MG63 (cell line): ENCODE results near the gene PPP1R2. TPM values are rescaled to one million over a fixed set of nuclear protein-coding genes. Genes with fewer than 3 reads are reported as not detected.

ENCODE experiments used
- DNase-seq: peaks from one replicate; pipeline ENCODE4 v3.0.0-alpha.2; 2020
- H3K27me3 ChIP-seq: fragments of 250-450 bp; sonication (Bioruptor Pico); 2 replicates; pipeline ENCODE4 v1.5.1; 2020; ENCODE audit warnings: mild to moderate bottlenecking, moderate library complexity
- H3K36me3 ChIP-seq: fragments of 250-450 bp; sonication (Bioruptor Pico); 2 replicates; pipeline ENCODE4 v1.5.1; 2020; ENCODE audit warnings: mild to moderate bottlenecking, moderate library complexity
- H3K4me3 ChIP-seq: fragments of 250-450 bp; sonication (Bioruptor Pico); 2 replicates; pipeline ENCODE4 v1.5.1; 2020; ENCODE audit warnings: mild to moderate bottlenecking, moderate library complexity
- H3K9me3 ChIP-seq: fragments of 250-450 bp; sonication (Bioruptor Pico); 2 replicates; pipeline ENCODE4 v1.5.1; 2020; ENCODE audit warnings: mild to moderate bottlenecking, moderate library complexity
- total RNA-seq: library from RNA; depleted of rRNA; stranded (reverse); fragments of >200 nt; shearing (Covaris generic); gene quantifications from 2 replicates; pipeline ENCODE4 v1.2.3, GENCODE V29; 2014; ENCODE audit warnings: low replicate concordance

Gene PPP1R2
- total RNA-seq, 1 experiment from 2014 or later: 30.9 TPM

DNA sequence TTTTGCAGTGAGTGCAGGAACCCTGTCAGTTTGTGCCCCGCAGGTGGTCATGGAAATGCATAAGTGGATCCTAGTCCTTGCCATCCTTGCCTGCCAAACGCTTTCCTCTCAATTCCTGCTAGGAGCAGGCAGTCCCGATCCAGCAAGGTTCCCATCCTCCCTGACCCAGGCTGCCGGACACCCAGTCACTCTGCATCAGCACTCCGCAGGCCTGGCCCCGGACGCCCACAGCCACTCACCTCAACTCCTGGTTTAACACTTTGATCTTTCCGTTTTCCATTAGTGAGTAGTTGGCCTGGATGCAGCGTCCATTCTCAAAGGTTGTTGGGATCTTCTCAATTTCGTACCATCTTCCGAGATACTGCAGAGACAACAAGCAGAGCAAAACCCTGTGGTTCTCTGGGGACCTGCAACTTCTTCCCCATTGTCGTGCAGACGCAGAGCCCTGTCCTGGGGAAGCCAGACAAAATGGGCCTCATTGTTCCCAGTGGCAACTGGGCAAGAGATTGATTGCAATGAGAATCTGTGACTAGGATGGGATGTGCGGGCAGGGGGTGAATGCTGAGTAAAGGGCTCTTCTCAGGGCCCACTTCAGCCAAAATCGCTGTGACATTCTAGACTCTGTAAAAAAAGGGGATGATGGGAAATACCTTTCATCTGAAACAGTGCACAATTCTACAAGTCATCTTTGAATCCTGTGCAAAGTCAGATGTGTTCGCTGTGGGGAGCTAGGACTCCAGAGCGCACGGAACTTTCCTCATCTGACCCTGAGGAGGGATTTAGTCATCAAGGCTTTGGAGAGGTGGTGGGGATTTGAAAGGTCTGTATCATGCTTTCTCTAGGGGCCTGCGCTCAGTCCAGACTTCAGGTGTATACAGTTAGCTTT lies 30.7 kb upstream of the PPP1R2 start:
- Histone ChIP-seq H3K36me3 (no peaks in the 10 kb centered on the region), H3K4me3 (no peak overlapping the region), H3K9me3 (no peaks in the 10 kb centered on the region), H3K27me3 (no peaks in the 10 kb centered on the region)
- no peak for DNase-seq

DNA sequence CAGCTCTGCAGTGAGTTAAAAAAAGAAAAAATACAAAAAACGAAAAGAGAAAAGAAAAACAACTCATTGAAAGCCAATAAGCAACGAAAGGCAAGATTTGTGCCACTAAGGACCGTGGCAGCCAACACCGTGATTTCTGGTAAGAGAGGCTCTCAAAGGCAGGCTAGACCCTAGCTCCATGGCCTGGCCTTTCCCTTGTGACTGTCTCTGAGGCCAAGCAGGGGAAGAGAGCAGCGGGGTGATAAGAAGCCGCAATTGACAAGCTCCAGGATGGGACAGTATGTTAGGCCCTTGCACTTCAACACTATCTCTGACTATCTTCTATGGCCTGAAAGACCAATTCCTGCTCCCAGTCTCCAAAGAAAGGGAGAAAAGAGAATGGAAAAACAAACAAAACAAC lies 28.2 kb upstream of the PPP1R2 start:
- Histone ChIP-seq H3K4me3 (no peak overlapping the region), H3K27me3 (no peaks in the 10 kb centered on the region), H3K36me3 (no peaks in the 10 kb centered on the region), H3K9me3 (no peaks in the 10 kb centered on the region)
- DNase-seq: no peak

DNA sequence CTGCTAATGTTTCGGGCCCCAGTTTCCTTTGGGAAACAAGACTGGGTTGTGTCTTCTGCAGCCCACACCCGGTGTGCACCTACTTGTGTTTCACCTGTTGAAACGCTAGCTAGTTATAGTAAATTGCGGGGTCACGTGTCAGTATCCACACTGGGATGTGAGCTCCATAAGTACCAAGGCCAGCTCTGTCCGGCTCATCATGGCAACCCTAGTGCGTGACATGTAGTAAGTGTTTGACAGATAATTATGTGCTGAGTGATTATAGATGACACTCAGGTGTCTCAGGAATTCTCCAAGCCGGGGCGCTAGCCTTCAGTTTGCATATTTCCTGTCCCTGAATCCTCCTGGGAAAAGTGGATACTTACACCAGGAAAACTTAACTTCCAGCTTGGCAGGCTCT lies 27.8 kb upstream of the PPP1R2 start:
- DNase-seq: no peak
- no peak overlapping the region for H3K4me3 ChIP-seq
- no peaks in the 10 kb centered on the region for H3K36me3 ChIP-seq
- H3K27me3 ChIP-seq: no peaks in the 10 kb centered on the region
- H3K9me3 ChIP-seq: no peaks in the 10 kb centered on the region

DNA sequence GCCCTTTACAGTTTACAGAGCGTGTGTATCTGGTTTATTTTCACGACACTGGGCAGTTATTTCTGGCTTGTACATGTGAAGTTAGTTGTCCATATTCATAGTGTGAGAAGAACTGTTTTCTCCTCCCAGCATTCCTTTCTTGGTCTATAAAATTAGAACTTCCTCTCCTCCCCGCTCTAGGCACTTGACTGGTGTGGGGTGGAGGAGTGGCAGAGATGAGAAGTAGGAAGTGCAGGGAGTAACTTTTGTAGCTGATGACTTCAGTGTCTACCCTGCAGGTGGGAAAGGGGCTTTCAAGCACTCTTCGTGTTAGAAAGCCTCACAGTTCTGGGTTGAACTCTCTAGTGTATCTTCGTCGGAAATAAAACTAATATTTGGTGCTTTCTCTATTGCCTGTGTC lies 27.2 kb upstream of the PPP1R2 start:
- H3K9me3 ChIP-seq: no peaks in the 10 kb centered on the region

DNA sequence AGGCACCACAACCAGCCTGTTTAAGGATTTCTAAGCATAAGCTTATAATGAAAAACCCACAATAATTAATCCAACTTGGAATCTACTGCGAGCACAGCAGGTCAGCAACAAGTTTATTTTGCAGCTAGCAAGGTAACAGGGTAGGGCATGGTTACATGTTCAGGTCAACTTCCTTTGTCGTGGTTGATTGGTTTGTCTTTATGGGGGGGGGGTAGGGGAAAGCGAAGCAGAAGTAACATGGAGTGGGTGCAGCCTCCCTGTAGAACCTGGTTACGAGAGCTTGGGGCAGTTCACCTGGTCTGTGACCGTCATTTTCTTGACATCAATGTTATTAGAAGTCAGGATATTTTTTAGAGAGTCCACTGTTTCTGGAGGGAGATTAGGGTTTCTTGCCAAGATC lies 25.5 kb upstream of the PPP1R2 start:
- DNase-seq: no peak
- no peak overlapping the region for H3K4me3 ChIP-seq

More for the DNA sequence above, 27.2 kb upstream of the PPP1R2 start:
- no peaks in the 10 kb centered on the region for H3K27me3 ChIP-seq
- H3K4me3 ChIP-seq: no peak overlapping the region
- no peak for DNase-seq
- no peaks in the 10 kb centered on the region for H3K36me3 ChIP-seq

DNA sequence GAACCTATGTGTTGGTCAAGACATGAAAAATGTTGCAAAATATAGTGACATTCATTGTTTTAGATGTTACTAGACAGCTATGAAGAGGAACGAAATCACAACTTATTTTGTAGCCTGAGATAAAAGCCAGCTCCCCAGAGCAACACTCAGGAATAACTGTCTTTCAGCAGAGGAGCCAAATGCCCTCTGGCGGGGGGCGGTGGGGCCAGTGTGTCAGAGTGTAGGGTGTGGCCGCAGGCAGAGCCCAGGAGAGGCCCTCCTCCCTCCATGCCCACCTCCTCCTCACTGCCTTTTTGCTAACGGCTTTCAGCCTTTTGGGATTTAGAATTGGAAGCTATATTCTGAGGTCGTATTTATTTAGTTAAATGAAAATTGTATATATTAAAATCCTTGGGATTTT lies 23.7 kb upstream of the PPP1R2 start:
- peak; percentile 76 for DNase-seq
- no peaks in the 10 kb centered on the region for H3K36me3 ChIP-seq

More for the DNA sequence above, 25.5 kb upstream of the PPP1R2 start:
- Histone ChIP-seq H3K27me3 (no peaks in the 10 kb centered on the region), H3K9me3 (no peaks in the 10 kb centered on the region), H3K36me3 (no peaks in the 10 kb centered on the region)

DNA sequence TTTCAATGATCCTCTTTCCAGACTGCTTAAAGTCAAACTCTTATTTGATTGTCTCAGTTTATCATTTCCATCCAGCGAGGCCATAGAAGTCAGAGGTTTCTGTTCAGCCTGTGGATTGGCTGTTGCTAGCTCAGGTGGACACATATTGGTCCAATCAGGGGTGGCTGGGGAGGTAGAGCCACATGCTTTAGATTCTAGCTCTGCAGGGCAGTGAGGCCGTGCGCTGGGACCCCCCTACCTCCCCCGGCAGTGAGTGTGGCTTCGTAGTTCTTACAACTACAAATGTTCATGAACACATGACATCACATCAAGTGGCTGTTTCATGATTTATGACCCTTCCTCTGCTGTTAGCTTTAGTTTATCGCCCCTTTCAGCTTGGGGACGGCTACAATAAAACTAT lies 22.6 kb upstream of the PPP1R2 start:
- Histone ChIP-seq H3K4me3 (no peak overlapping the region), H3K36me3 (no peaks in the 10 kb centered on the region), H3K27me3 (no peaks in the 10 kb centered on the region), H3K9me3 (no peaks in the 10 kb centered on the region)
- no peak for DNase-seq

More for the DNA sequence above, 23.7 kb upstream of the PPP1R2 start:
- Histone ChIP-seq H3K9me3 (no peaks in the 10 kb centered on the region), H3K27me3 (no peaks in the 10 kb centered on the region), H3K4me3 (no peak overlapping the region)

DNA sequence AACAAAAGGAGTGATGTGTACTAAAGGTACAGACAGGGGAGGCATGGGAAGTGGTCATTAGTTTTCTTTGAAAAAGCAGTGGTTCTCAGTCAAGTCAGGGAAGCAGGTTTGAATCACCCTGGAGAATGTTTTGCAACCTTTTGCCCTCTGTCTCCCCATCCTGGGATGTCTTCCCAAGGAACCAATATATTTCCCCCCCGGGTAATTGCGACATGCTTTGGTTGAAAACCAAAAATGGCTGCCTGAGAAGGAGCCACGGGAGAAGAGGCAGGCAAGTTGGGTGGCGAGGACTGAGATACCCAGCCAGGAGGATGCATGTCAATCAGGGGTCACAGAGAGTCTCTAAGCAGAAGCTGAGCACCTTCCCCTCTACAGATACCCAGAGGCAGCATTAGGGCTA lies 20.2 kb upstream of the PPP1R2 start:
- Histone ChIP-seq H3K36me3 (no peaks in the 10 kb centered on the region), H3K4me3 (no peak overlapping the region), H3K9me3 (no peaks in the 10 kb centered on the region), H3K27me3 (no peaks in the 10 kb centered on the region)
- no peak for DNase-seq

DNA sequence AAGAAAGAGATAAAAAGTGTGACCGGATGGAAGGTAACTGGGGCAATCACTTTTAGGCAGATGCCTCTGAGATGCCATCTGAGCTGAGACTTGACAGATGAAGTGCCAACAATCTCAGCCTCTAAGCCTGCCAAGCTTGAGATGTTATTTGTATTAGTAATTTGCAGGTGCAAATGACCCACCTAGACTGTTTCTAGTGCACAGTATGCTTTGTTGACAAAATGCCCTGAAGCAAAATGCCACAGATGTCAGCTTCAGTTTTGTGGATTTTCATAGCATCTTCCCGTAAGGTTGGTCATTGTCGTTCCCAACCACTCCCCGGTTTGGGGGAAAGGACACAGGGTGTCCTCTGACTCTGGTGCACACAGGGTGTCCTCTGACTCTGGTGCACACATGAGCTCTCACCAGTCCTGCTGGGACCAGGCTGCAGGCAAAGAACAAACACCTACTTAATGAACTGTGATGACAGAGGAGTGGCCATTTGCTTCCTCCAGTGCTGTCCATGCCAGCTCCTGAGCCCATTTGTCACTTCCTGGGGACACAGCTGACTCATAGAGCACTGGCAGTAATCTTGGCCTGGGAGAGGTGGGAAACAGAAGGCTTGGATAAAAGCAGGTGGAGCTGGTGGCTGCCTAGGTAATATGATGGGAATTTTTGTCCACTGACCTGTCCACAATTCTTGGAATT lies 16.7 kb upstream of the PPP1R2 start:
- no peak for DNase-seq
- H3K9me3 ChIP-seq: no peaks in the 10 kb centered on the region
- no peak overlapping the region for H3K4me3 ChIP-seq
- H3K27me3 ChIP-seq: peaks cover 10% of the 10 kb centered on the region
- H3K36me3 ChIP-seq: no peaks in the 10 kb centered on the region

DNA sequence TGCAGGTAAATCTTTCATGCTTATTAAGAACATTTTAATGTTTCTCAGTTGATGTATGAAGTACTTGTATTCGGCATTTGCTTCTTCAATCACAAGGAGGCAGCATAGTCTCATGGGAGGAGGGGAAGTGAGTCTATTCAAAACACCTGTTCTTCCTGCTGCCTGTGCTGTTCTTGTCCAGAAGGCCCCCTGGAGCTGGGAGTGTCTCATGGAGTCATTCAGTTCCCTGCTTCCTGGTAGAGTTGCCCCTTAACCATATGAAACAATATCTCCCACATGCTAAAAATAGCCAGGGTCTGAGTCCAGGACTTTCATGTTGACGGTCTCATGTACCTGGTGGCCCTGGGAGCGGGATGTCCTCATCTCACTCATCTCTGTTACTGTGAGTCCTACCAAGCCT lies 15.5 kb upstream of the PPP1R2 start:
- Histone ChIP-seq H3K4me3 (no peak overlapping the region), H3K36me3 (no peaks in the 10 kb centered on the region), H3K9me3 (no peaks in the 10 kb centered on the region), H3K27me3 (peaks cover 10% of the 10 kb centered on the region)
- no peak for DNase-seq

DNA sequence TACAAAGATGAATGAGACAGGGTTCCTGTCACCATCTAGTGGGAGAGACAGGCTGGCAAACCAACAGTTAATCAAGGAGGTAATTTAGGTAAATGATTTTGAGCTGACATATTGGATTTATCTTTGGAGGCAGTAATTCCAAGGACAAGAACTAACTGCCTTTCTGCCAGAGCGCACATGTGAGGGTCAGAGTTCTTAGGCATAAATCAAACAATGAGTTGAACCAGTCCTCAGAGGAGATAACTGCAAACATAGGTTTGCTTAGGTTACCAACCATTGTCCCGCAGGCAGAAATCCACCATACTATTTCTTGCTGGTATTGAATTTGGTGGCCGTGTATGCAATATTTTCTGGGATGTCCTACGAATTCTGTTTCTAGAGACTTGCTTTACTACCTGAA lies 14.2 kb upstream of the PPP1R2 start:
- DNase-seq: no peak
- H3K36me3 ChIP-seq: no peaks in the 10 kb centered on the region

DNA sequence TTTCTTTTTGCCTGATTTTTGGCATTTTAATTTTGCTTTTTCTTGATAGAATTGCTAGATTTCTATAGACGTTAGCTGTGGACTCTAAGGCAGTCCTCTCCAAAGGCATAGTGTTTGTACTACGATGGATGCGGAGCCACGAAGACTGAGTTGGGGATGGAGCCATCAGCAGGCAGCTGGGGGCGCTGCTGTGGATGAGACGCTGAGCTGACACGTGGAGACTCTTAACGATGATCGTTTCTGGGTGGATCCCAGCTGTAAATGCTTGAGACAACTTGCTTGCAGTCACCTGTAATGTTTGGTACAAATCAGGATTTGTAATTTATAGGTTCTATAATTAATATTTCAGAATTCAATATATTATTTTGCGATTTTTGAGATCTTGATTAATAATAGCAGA lies 13.3 kb upstream of the PPP1R2 start:
- no peak for DNase-seq
- Histone ChIP-seq H3K27me3 (peaks cover 10% of the 10 kb centered on the region), H3K36me3 (no peaks in the 10 kb centered on the region), H3K9me3 (no peaks in the 10 kb centered on the region), H3K4me3 (no peak overlapping the region)

More for the DNA sequence above, 14.2 kb upstream of the PPP1R2 start:
- Histone ChIP-seq H3K27me3 (peaks cover 10% of the 10 kb centered on the region), H3K9me3 (no peaks in the 10 kb centered on the region), H3K4me3 (no peak overlapping the region)

DNA sequence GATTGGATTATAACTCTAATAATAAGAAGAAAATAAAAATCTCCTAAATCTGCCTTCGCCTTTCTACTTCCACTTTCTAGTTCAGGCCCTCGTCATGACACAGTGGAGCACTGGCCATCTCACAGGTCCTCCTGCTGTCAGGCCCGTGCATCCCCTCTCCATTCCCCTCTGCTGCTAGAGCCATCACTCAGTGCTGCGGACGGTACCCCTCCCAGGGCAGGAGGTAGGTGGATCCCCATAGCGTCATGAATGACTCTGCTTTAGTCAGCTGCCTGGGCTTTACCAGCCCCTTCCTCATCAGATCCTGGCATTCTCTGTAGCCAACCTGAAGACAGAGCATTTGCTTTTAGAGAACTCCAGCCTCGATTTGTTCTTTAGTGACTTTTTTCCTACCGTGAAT lies 12.0 kb upstream of the PPP1R2 start:
- Histone ChIP-seq H3K9me3 (no peaks in the 10 kb centered on the region), H3K27me3 (peaks cover 10% of the 10 kb centered on the region), H3K4me3 (no peak overlapping the region), H3K36me3 (no peaks in the 10 kb centered on the region)
- DNase-seq: no peak

DNA sequence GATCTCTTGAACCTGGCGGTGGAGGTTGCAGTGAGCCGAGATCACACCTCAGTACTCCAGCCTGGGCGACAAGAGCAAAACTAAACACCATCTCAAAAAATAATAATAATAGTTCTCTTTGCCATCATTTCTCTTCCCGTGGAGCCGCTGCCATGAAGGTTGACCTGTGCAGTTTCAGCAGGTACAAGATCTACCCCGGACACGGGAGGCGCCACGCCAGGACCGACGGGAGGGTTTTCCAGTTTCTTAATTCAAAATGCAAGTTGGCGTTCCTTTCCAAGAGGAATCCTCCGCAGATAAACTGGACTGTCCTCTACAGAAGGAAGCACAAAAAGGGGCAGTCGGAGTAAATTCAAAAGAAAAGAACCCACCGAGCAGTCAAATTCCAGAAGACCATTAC lies 11.3 kb upstream of the PPP1R2 start:
- no peak overlapping the region for H3K4me3 ChIP-seq
- H3K27me3 ChIP-seq: peaks cover 10% of the 10 kb centered on the region
- DNase-seq: no peak
- H3K9me3 ChIP-seq: no peaks in the 10 kb centered on the region
- H3K36me3 ChIP-seq: no peaks in the 10 kb centered on the region

DNA sequence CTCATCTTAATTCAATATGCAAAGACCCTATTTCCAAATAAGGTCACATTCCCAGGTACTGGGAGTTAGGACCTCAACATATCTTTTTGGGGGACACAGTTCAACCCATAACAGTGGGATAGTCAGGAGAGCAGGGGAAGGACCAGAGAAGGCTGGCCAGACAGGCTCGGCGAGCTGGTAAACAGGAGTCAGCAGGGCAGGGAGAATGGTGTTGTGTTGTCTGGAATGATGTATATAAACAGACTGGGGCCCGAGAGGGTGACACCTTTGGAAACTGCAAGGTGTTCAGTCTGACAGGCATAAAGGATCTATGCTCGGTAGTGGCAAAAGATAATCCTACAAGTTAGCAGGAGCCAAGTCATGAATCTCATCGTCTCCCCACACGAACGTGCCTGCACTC lies 10.1 kb upstream of the PPP1R2 start:
- no peak overlapping the region for H3K4me3 ChIP-seq
- DNase-seq: no peak
- H3K9me3 ChIP-seq: no peaks in the 10 kb centered on the region
- H3K27me3 ChIP-seq: peaks cover 10% of the 10 kb centered on the region
- no peaks in the 10 kb centered on the region for H3K36me3 ChIP-seq

DNA sequence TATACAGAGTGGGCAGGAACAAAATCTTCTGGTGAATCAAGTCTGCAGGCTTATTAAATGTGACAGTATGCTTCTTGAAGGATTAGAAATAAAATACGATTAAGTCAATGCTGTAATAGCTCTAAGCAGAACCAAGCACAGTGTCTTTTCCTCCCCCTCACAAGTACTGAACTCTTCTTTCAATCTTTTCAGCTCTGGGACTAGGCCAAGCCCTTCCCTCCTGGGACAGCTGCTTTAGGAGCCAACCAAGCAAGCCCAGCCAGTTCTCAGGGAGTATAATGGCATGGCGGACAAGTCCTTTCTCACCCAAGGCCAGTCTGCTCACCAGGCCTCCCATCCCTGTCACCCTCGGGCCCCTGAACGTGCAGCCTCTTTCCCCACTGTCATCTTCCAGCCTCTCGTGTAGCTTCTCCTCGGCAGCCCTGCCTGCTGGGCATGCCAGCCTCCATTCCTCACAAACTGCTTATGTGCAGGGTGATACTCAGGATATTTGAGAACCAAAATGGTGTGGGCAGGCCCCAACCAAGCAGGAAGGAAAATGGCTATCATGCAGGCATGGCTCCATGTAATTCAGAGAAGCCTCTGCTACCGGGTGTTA lies 8.4 kb upstream of the PPP1R2 start:
- no peak for DNase-seq
- H3K9me3 ChIP-seq: no peaks in the 10 kb centered on the region
- no peak overlapping the region for H3K4me3 ChIP-seq
- H3K36me3 ChIP-seq: no peaks in the 10 kb centered on the region
- H3K27me3 ChIP-seq: 0 out of 2 replicates have a peak, but pooled peaks cover 2% of the 10 kb centered on the region

DNA sequence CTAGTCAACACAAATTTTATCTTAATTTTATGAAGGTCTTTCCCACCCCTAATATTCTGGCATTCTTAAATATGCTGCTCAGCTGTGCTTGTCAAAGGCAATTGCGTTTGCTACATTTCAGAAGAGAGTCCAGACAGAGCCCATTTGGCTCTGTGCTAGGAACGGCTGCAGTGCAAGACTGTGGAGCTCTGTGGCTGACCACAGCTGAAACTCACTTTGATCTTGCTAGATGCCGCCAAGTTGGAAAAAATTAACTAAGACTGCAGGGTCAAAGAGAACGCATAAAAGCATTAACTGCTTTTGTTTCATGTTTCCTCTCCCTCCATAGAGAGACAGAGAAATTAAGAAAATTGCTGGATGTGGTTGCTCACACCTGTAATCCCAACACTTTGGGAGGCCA lies 7.6 kb upstream of the PPP1R2 start:
- no peaks in the 10 kb centered on the region for H3K36me3 ChIP-seq
- no peaks in the 10 kb centered on the region for H3K27me3 ChIP-seq
- no peak for DNase-seq
- no peaks in the 10 kb centered on the region for H3K9me3 ChIP-seq
- no peak overlapping the region for H3K4me3 ChIP-seq
